H54 (cell line): ENCODE data around the gene CDK11B.
"Not testable (repeated sequence)": the region's sequence is repeated elsewhere in the genome, so short reads cannot be mapped to it uniquely, and the experiment has no call there.

Experiments
- DNase-seq: peaks from one replicate; pipeline ENCODE4 v3.0.0; 2011; ENCODE audit warnings: low spot score, mixed read lengths; ENCODE audit not compliant: insufficient read length
- FAIRE-seq: peaks from 3 replicates; lab custom pipeline; 2011; peaks lifted over from hg19 to GRCh38; lab: Jason Lieb, UNC
- POLR2A ChIP-seq: IDR thresholded peaks from 2 replicates; pipeline ENCODE4 v1.6.1; 2011; ENCODE audit warnings: low read depth, mild to moderate bottlenecking, low read length

CDK11B gene

GRCh38 chr1:1671365-1672119 lies 12.7 kb upstream of the CDK11B start:
- no peak for TF ChIP-seq POLR2A
- FAIRE-seq, result no peak
- DNase-seq, result no peak

- no peak for DNase-seq
- TF ChIP-seq POLR2A, result no peak
- no peak for FAIRE-seq
Observed at GRCh38 chr1:1670866-1671265, 12.1 kb upstream of the CDK11B start.

GRCh38 chr1:1669468-1670440 lies 10.9 kb upstream of the CDK11B start:
- no peak for TF ChIP-seq POLR2A
- DNase-seq (no peak), FAIRE-seq (no peak)

- no peak for DNase-seq
- no peak for TF ChIP-seq POLR2A
- FAIRE-seq, result no peak
Observed at GRCh38 chr1:1666526-1666925, 7.7 kb upstream of the CDK11B start.

GRCh38 chr1:1665815-1666251 lies 7.0 kb upstream of the CDK11B start:
- no peak for FAIRE-seq
- DNase-seq, result no peak
- no peak for TF ChIP-seq POLR2A

GRCh38 chr1:1664941-1665814 lies 6.4 kb upstream of the CDK11B start:
- DNase-seq, result no peak
- TF ChIP-seq POLR2A, result no peak
- FAIRE-seq, result no peak

GRCh38 chr1:1664318-1664717 lies 5.5 kb upstream of the CDK11B start:
- not testable (repeated sequence) for DNase-seq, FAIRE-seq

GRCh38 chr1:1662830-1663560 lies 4.2 kb upstream of the CDK11B start:
- not testable (repeated sequence) for DNase-seq, FAIRE-seq

- DNase-seq, FAIRE-seq: not testable (repeated sequence)
Observed at GRCh38 chr1:1662392-1662791, 3.6 kb upstream of the CDK11B start.

- not testable (repeated sequence) for FAIRE-seq, DNase-seq
Observed at GRCh38 chr1:1648265-1648664, 10.5 kb downstream of the CDK11B start.

GRCh38 chr1:1647567-1648241 lies 11.1 kb downstream of the CDK11B start:
- not testable (repeated sequence) for FAIRE-seq, DNase-seq

GRCh38 chr1:1646326-1646725 lies 12.5 kb downstream of the CDK11B start:
- DNase-seq, FAIRE-seq: not testable (repeated sequence)

- not testable (repeated sequence) for DNase-seq, FAIRE-seq
Observed at GRCh38 chr1:1640711-1641461, 17.9 kb downstream of the CDK11B start.

GRCh38 chr1:1640081-1640480 lies 18.7 kb downstream of the CDK11B start:
- not testable (repeated sequence) for FAIRE-seq, DNase-seq

GRCh38 chr1:1639368-1639767 lies 19.4 kb downstream of the CDK11B start:
- not testable (repeated sequence) for FAIRE-seq

GRCh38 chr1:1638528-1638927 lies 20.3 kb downstream of the CDK11B start:
- not testable (repeated sequence) for FAIRE-seq, DNase-seq

More at GRCh38 chr1:1639368-1639767, 19.4 kb downstream of the CDK11B start:
- not testable (repeated sequence) for DNase-seq

GRCh38 chr1:1637479-1637875 lies 21.3 kb downstream of the CDK11B start:
- DNase-seq, FAIRE-seq: not testable (repeated sequence)
